ENCODE data around the gene MIB2.
"Not testable (repeated sequence)": the region's sequence is repeated elsewhere in the genome, so short reads cannot be mapped to it uniquely, and the experiment has no call there.

The MIB2 gene

GRCh38 chr1:1615256-1616044 is at the start of gene MIB2:
TSS of gene MIB2 (plus strand) at chr1:1615500. CDS start at chr1:1623453, 7,953 bp downstream.
- peak; percentile 97 for DNase-seq

GRCh38 chr1:1567152-1567875 is 48.0 kb upstream of the MIB2 start:
- no peak for DNase-seq

- no peak for DNase-seq
Measured at GRCh38 chr1:1567891-1568291, 47.4 kb upstream of the MIB2 start.

- DNase-seq: no peak
Measured at GRCh38 chr1:1569341-1569740, 46.0 kb upstream of the MIB2 start.

- no peak for DNase-seq
Measured at GRCh38 chr1:1573843-1574720, 41.2 kb upstream of the MIB2 start.

GRCh38 chr1:1574721-1575537 is 40.4 kb upstream of the MIB2 start, which contains the start of gene SSU72:
TSS of gene SSU72 (minus strand) at chr1:1574863. CDS start at chr1:1574557, 306 bp downstream.
- DNase-seq: peak; percentile 93

GRCh38 chr1:1577367-1578011 is 37.8 kb upstream of the MIB2 start:
- no peak for DNase-seq

GRCh38 chr1:1578371-1578940 is 36.8 kb upstream of the MIB2 start:
- no peak for DNase-seq

- DNase-seq: no peak
Measured at GRCh38 chr1:1582585-1583346, 32.5 kb upstream of the MIB2 start.

- no peak for DNase-seq
Measured at GRCh38 chr1:1583347-1584010, 31.8 kb upstream of the MIB2 start.

GRCh38 chr1:1591452-1591851 is 23.8 kb upstream of the MIB2 start:
- no peak for DNase-seq

- no peak for DNase-seq
Measured at GRCh38 chr1:1593834-1594601, 21.3 kb upstream of the MIB2 start.

GRCh38 chr1:1594602-1595260 is 20.6 kb upstream of the MIB2 start:
- no peak for DNase-seq

GRCh38 chr1:1595341-1595740 is 20.0 kb upstream of the MIB2 start:
- not testable (repeated sequence) for DNase-seq

GRCh38 chr1:1596493-1597274 is 18.6 kb upstream of the MIB2 start:
- DNase-seq: no peak

GRCh38 chr1:1597275-1597930 is 17.9 kb upstream of the MIB2 start:
- DNase-seq: no peak

GRCh38 chr1:1598051-1598719 is 17.1 kb upstream of the MIB2 start:
- DNase-seq: no peak

All from right hindlimb (tissue), 1 donor.